Measurements from ENCODE around the gene PIP4K2C.
A peak's percentile ranks its signal among the peaks of the same experiment; 100 is the strongest.
"Not testable (repeated sequence)": the region's sequence is repeated elsewhere in the genome, so short reads cannot be mapped to it uniquely, and the experiment has no call there.

The PIP4K2C gene

DNA sequence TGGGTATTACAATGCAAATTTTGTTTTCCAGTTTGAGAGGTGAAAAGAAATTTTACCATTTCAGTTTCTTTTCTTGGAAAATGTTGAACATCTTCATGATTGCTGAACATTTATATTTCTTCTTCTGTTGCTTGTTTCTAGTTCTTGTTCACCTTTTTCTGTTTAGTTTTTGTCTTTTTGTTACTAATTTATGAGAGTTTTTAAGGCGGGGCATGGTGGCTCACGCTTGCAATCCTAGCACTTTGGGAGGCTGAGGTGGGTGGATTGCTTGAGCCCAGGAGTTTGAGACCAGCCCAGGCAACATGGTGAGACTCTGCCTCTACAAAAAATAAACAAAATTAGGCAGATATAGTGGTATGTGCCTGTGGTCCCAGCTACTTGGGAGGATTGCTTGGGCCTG, 30.5 kb upstream of the PIP4K2C start:
- DNase-seq = no peak

DNA sequence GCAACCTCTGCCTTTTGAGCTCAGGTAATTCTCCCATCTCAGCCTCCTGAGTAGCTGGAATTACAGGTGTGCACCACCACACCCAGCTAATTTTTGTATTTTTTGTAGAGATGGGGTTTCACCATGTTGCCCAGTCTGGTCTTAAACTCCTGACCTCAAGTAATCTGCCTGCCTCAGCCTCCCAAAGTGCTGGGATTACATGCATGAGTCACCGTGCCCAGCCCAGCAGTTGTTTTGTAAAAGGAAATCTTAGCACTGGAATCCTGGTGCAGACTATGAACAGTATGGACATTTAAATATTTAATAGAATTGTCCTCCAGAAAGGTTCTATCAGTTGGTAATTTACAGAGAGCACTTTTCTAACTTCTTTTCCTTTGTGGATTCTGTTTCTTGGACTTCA, 29.9 kb upstream of the PIP4K2C start:
- not testable (repeated sequence) for DNase-seq

GRCh38 chr12:57563358-57563757, 27.6 kb upstream of the PIP4K2C start:
- DNase-seq = no peak

DNA sequence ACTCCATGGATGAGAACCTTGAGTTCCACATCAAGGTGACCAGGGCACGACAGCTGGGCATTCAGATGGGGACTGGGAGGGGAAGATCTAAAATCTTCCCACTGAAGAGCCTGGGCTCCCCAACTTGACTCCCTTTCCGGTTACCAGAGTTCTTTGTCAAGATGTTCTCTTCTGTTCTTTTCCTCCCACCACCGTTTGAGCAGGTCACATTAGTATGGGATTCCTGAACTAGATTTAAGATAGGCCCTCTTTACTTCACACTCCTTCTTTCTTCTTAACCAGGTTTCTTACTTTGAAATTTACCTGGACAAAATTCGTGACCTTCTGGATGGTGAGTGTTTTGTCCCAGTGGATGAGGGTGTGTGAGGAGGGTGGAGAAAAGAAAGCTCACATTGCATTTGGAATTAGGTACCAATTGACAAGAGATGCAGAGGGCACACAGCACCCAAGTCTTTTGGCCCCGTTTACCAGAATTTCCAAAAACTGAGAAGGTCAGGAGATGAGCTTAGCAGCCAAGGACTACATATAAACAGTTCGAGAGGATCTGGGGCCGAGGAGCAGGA, 26.7 kb upstream of the PIP4K2C start:
- DNase-seq = no peak

DNA sequence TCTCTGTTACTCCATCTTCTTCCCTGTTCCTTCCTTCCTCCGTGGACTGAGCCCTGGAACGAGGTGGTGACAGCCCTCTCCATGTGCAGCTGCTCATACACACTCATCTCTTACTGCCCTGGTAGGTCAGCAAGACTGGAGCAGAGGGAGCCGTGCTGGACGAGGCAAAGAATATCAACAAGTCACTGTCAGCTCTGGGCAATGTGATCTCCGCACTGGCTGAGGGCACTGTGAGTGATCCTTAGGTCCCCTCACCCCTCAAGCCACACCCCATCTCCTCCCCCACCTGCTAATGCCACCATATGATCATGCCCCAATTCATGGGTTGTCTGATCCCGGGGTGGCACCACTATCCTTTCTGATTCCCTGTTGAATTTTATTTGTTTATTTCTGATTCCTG, 22.2 kb upstream of the PIP4K2C start:
- DNase-seq = no peak

- DNase-seq = no peak
Observed at GRCh38 chr12:57569858-57570257, 21.1 kb upstream of the PIP4K2C start.

- DNase-seq = not testable (repeated sequence)
Observed at GRCh38 chr12:57570438-57570837, 20.6 kb upstream of the PIP4K2C start.

DNA sequence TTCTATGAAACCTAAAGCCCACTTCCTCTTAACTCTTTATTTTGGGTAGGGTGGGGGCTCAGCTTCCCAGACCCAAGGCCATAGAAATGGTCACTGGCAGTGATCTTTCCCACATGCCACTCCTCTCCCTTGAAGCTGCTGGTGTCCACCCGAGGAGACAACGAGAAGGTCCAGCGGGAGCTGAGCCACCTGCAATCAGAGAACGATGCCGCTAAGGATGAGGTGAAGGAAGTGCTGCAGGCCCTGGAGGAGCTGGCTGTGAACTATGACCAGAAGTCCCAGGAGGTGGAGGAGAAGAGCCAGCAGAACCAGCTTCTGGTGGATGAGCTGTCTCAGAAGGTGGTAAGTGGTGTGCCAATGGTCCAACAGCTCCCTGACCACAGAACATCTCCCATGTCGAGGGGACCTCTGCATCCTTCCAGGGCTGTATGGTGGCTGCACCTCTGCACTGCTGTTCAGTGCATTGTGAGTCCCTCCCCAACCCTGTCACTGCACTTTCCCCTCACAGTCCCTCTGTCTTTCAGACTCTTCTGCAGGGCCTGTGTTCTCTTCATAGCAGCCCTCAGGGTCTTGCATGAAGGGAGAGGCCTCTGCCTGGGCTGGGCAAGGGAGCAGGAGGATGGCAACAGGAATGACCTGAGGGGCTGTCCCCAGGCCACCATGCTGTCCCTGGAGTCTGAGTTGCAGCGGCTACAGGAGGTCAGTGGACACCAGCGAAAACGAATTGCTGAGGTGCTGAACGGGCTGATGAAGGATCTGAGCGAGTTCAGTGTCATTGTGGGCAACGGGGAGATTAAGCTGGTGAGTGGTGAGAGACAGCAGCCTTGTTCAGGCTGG, 18.8 kb upstream of the PIP4K2C start:
- DNase-seq = no peak

DNA sequence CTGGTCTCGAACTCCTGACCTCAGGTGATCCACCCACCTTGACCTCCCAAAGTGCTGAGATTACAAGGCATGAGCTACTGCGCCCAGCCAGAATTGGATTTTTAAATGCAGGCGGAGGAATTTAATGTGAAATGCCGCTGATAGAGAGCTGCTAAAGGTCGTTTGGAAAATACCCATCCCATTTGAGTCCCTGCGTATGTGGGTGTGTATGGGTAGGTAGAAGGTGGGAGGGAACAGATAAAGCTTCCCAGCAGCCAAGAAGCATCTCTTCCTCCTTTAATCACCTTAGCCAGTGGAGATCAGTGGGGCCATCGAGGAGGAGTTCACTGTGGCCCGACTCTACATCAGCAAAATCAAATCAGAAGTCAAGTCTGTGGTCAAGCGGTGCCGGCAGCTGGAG, 16.2 kb upstream of the PIP4K2C start:
- DNase-seq = no peak

DNA sequence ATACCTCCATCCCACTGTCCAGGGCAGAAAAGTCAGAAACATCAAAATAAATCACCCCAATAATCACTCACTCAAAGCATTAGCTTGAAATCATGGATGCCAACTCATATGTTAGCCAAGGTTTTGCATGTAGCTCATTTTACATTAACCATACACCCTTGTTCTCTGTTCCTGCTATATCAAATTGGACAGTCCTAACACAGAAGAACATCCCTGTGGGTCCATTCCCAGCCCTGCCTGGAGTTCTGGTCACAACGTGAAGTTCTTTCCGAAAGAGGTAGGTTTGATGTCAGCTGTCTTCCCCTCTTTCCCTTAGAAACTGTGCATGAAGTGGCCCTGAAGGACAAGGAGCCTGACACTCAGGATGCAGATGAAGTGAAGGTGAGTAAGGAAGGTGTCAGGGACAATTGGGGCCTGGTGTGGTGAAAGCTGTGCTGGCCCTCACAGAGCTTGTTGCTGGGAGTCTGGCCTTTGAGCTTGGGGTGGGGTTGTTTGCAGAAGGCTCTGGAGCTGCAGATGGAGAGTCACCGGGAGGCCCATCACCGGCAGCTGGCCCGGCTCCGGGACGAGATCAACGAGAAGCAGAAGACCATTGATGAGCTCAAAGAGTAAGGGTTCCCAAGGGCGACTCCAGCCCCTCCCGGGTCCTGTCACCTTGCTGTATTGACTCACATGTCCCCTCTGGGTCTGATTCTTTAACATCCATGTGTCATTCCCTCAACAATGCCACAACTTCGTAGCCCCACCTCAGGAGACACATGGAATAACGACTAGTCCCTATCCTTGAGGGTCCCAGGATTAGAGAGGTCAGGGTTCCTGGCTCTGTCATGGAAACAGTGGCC, 15.0 kb upstream of the PIP4K2C start:
- no peak for DNase-seq

DNA sequence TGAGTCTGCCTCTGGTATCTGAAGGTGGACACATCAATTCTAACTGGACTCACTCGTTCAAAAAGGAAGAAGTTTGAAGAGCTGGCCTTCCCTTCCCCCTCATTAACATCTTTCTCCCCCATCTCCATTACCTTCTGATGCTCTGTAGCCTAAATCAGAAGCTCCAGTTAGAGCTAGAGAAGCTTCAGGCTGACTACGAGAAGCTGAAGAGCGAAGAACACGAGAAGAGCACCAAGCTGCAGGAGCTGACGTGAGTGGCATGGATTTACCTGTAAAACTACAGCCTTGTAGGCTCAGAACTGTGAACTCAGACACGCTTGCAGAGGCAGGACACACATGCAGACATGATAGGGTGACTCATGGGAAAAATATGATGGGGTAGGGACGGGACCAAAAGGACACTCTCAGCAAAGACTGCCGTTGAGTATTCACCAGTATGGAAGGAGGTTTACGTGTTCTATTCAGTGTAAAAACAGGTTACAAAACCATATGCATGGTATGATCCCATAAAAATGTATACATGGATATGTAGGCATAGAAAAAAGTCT, 14.3 kb upstream of the PIP4K2C start:
- DNase-seq = no peak

- no peak for DNase-seq
Observed at GRCh38 chr12:57577981-57578758, 12.8 kb upstream of the PIP4K2C start.

GRCh38 chr12:57579011-57579410, 12.0 kb upstream of the PIP4K2C start:
- no peak for DNase-seq

DNA sequence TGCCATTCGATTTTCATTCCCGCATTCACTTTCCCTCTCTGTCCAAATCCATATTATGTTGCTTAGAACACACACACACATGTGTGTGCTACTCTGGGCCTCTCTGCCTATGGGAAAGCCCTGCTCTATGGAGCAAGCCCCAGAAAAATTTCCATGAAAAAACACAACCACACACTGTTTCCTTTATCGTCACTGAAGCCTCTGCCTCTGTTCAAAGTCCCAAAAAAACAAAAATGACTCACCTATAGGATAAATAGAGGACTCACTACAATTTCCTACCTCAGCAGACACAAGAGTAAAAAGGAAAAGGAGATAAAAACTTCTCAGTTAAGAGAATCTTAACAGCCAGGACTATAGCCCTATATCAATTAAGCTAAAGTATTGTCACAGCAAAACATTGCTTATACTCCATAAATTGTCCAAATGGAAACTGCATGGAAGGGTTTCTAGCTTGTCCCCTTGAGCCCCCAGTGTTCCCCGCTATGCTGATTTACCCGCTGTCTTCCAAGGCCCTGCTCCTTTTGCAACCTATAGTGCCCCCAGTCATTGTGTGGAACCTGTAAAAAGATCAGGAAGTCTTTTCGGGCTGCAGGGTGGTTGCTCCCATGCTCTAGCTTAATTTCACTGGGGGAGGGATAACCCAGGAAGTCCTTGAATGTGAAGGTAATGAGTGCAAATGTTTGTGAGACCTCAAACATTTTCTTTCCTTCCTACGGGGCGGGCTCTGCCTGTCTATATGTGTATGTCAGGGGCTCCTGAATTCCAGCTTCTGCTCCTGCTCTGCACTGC, 11.1 kb upstream of the PIP4K2C start:
- no peak for DNase-seq

GRCh38 chr12:57580466-57580795, 10.6 kb upstream of the PIP4K2C start:
- DNase-seq = no peak

DNA sequence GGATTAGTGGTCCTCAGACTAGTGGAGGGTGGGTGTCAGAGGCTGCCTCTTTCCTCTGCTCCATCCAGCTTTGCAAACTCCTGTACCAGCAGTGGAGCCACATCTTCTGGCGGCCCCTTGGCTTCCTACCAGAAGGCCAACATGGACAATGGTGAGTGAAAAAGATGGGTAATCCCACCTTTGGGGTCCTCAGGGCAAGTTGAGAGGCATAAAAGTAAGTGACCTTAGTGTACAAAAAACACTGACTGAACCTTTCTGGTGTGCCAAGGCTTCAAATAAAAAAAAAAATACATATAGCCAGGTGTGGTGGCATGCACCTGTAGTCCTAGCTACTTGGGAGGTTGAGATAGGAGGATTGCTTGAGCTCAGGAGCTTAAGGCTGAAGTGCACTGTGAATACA, 9.2 kb upstream of the PIP4K2C start:
- DNase-seq = no peak

- no peak for DNase-seq
Observed at GRCh38 chr12:57582440-57582839, 8.6 kb upstream of the PIP4K2C start.

DNA sequence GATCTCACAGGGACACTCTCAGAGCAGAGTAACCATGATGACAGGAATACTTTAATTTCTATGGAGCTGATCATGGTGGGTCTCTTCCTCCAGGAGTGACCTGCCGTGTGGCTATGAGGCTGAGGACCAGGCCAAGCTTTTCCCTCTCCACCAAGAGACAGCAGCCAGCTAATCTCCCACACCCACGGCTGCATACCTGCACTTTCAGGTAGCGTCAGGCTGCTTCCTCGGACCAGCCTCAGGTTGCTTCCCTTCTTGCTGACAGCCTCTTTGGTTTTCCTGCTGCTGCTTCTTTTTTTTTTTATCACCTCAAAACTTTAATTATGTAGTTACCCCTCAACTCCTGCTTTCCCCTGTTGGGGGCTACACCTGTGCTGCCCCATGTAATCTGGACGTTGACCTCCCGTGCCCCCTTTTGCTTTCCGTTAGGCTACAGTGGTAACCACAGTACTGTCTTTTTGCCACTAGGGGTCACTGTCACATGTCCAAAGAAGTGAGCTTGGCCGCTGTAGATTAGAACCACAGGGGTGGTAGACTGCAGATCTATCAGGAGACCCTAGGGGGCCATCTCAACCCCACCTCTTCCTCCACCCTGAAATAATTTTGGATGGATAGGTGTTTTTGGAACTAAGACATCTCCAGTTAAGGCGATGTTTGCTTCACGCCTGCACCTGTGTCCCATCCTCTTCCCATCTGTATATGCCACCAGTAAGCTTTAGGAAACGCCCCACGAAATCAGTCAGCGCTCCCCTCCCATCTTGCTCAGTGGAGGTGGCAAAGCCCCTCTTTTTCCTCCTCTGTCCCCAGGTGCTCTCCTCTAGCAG, 7.8 kb upstream of the PIP4K2C start:
- peak; percentile 66 to 70 for DNase-seq

- DNase-seq = no peak
Observed at GRCh38 chr12:57584050-57584449, 6.9 kb upstream of the PIP4K2C start.

DNA sequence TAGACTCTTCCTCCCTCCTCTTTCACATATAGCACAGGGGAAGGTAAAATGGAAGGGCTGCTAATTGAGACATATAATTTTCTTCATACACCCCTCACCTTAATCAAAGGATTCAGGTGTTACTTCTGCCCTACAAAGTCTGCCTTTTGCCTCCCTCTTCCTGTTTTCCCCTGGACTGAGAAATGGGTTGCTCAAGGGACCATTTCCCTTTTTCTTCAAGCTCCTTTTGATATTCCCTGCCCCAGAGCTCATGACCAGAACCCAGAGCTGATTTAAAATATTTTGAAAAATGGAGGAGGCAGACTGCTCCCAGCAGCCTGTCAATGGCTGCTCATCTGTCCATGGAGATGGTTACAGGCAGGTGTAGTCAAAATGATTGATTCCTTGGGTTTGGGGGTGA, 6.3 kb upstream of the PIP4K2C start:
- no peak for DNase-seq

GRCh38 chr12:57585156-57585555, 5.8 kb upstream of the PIP4K2C start:
- no peak for DNase-seq

Data from activated T-cell treated with anti-CD3 and anti-CD28 coated beads, Interleukin-2, amount 50 U/mL, for 48 hours (primary cell).